Stomach (tissue), 4 donors: ENCODE data around the gene ZNF582.
A peak's percentile ranks its signal among the peaks of the same experiment; 100 is the strongest.

Experiments used
- EP300 ChIP-seq: sonication (generic); formaldehyde crosslinking; IDR thresholded peaks from one replicate; pipeline ENCODE4 v1.6.1; 2017; ENCODE audit warnings: antibody characterized with exemption
- POLR2A ChIP-seq, 4 donors: fragments of 450-650 bp; IDR thresholded peaks; one replicate each; pipeline ENCODE4 v1.6.1; 2016; ENCODE audit warnings: antibody characterized with exemption in 4 of 4, control low read depth in 2 of 4, mild to moderate bottlenecking in 1 of 4, moderate library complexity in 1 of 4
- POLR2AphosphoS5 ChIP-seq, 3 donors: sonication (generic); formaldehyde crosslinking; IDR thresholded peaks; one replicate each; pipeline ENCODE4 v1.6.1; 2016; ENCODE audit warnings: antibody characterized with exemption in 3 of 3
- TF ChIP-seq, protein P1 (sequence below), 7 experiments: fragments of 450-650 bp in 4 of 7; fragments of 200-600 bp in 3 of 7; sonication (generic) in 3 of 7; IDR thresholded peaks; one replicate each; pipeline ENCODE4 v1.5.1; 2016 to 2019; ENCODE audit warnings: antibody characterized with exemption in 7 of 7, control low read depth in 2 of 7, mild to moderate bottlenecking in 1 of 7

DNA sequence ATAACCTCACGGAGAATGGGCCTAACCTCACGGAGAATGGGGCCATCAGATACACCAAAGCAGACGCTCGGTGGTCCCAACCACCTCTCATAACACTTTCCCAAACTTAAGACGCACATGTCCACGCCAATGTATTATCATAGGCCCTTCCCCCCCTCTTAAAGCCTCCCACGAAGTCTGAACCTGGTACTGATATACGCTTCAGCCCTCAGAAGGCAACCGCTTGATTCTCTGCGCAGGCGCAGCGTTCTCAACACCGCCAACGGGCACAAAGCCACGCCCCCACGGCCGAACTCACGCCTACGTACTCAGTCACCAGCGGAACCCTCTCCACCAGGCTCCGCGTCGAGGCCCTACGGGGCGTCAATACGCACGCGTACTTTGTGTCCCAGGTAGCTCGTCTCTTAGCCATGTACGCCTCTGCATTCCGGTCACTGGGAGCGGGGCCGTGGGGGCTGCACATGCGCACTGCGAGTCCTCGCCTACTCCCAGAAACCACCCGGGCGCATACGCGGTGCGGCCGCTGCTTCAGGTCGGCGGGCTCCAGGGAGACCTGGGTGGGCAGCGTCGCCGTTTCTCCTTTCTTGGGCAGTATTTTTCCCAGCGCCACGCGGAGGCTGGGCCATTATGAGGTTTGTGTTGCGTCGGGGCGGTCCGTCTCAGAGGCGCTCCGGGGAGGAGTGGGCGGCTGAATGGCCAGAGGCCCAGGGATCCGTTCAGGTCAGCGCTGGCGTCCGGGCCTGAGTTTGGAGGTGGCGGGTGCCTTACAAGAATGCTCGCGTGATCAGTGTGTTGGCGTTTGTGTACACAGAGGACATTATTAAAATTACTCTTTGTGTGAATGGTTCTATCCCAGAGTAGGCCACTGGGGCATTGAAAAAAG is 25.3 kb downstream of the ZNF582 start:
- TF ChIP-seq, protein P1, sequence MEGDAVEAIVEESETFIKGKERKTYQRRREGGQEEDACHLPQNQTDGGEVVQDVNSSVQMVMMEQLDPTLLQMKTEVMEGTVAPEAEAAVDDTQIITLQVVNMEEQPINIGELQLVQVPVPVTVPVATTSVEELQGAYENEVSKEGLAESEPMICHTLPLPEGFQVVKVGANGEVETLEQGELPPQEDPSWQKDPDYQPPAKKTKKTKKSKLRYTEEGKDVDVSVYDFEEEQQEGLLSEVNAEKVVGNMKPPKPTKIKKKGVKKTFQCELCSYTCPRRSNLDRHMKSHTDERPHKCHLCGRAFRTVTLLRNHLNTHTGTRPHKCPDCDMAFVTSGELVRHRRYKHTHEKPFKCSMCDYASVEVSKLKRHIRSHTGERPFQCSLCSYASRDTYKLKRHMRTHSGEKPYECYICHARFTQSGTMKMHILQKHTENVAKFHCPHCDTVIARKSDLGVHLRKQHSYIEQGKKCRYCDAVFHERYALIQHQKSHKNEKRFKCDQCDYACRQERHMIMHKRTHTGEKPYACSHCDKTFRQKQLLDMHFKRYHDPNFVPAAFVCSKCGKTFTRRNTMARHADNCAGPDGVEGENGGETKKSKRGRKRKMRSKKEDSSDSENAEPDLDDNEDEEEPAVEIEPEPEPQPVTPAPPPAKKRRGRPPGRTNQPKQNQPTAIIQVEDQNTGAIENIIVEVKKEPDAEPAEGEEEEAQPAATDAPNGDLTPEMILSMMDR (IDR thresholded peaks at IDR 0.05): no peak
- TF ChIP-seq EP300: no peak
- TF ChIP-seq POLR2A (IDR thresholded peaks at IDR 0.05): no peak
- peak; percentile 49 to 76 (median 75) for TF ChIP-seq POLR2AphosphoS5 (IDR thresholded peaks at IDR 0.05)
